Astrocyte (in vitro differentiated cells and primary cell): ENCODE measurements around the gene LMTK3. TPM values are rescaled to one million over a fixed set of nuclear protein-coding genes. Genes with fewer than 3 reads are reported as not detected.
A peak's percentile ranks its signal among the peaks of the same experiment; 100 is the strongest.

Experiments
- DNase-seq: peaks from one replicate; pipeline ENCODE4 v3.0.0-alpha.2; 2010; ENCODE audit warnings: low read depth
- FAIRE-seq: peaks from 2 replicates; lab custom pipeline; 2011; peaks lifted over from hg19 to GRCh38; lab: Jason Lieb, UNC
- H2AFZ ChIP-seq: 2 replicates; pipeline ENCODE4 v1.6.0; 2012; ENCODE audit warnings: low read depth, low read length, inconsistent platforms
- H3K27ac ChIP-seq: 2 replicates; pipeline ENCODE4 v1.5.1; 2011; ENCODE audit warnings: low read depth, low read length, inconsistent platforms
- H3K27me3 ChIP-seq: 2 replicates; pipeline ENCODE4 v1.6.0; 2011; ENCODE audit warnings: low read length, inconsistent platforms; ENCODE audit not compliant: insufficient read depth
- H3K36me3 ChIP-seq: 2 replicates; pipeline ENCODE4 v1.5.1; 2011; ENCODE audit warnings: low read length, inconsistent platforms; ENCODE audit not compliant: insufficient read depth
- H3K4me1 ChIP-seq: 2 replicates; pipeline ENCODE4 v1.5.1; 2011; ENCODE audit warnings: low read length, inconsistent platforms; ENCODE audit not compliant: insufficient read depth
- H3K4me2 ChIP-seq: 2 replicates; pipeline ENCODE4 v1.6.0; 2012; ENCODE audit warnings: low read length, inconsistent platforms
- H3K4me3 ChIP-seq: 2 replicates; pipeline ENCODE4 v1.5.1; 2011; ENCODE audit warnings: low read depth, mild to moderate bottlenecking, low read length, inconsistent platforms; ENCODE audit not compliant: insufficient read depth
- H3K79me2 ChIP-seq: 2 replicates; pipeline ENCODE4 v1.6.0; 2012; ENCODE audit warnings: mild to moderate bottlenecking, low read length, inconsistent platforms; ENCODE audit not compliant: insufficient read depth
- H3K9ac ChIP-seq: 2 replicates; pipeline ENCODE4 v1.6.0; 2012; ENCODE audit warnings: mild to moderate bottlenecking, low read length, inconsistent platforms
- H3K9me3 ChIP-seq: 2 replicates; pipeline ENCODE4 v1.5.1; 2012; ENCODE audit warnings: low read depth, mild to moderate bottlenecking, low read length, inconsistent platforms; ENCODE audit not compliant: insufficient read depth
- H4K20me1 ChIP-seq: 2 replicates; pipeline ENCODE4 v1.6.0; 2012; ENCODE audit warnings: low read length, inconsistent platforms; ENCODE audit not compliant: insufficient read depth
- H3K27ac Mint-ChIP-seq: one replicate; pipeline ENCODE4 v1.8.0; 2021; ENCODE audit warnings: mild to moderate bottlenecking, mixed read lengths; ENCODE audit not compliant: unreplicated experiment
- H3K27me3 Mint-ChIP-seq: one replicate; pipeline ENCODE4 v1.8.0; 2021; ENCODE audit warnings: low read depth, mixed read lengths; ENCODE audit not compliant: unreplicated experiment
- H3K36me3 Mint-ChIP-seq: one replicate; pipeline ENCODE4 v1.8.0; 2021; ENCODE audit warnings: low read depth, mixed read lengths; ENCODE audit not compliant: unreplicated experiment
- H3K4me1 Mint-ChIP-seq: one replicate; pipeline ENCODE4 v1.8.0; 2021; ENCODE audit warnings: low read depth, mixed read lengths; ENCODE audit not compliant: unreplicated experiment
- H3K4me3 Mint-ChIP-seq: one replicate; pipeline ENCODE4 v1.8.0; 2021; ENCODE audit warnings: mild to moderate bottlenecking, moderate library complexity, mixed read lengths; ENCODE audit not compliant: unreplicated experiment
- H3K9me3 Mint-ChIP-seq: one replicate; pipeline ENCODE4 v1.8.0; 2021; ENCODE audit warnings: mild to moderate bottlenecking, mixed read lengths; ENCODE audit not compliant: unreplicated experiment
- CTCF ChIP-seq: IDR thresholded peaks from 2 replicates; pipeline ENCODE4 v1.5.1; 2011; ENCODE audit warnings: low read depth, mild to moderate bottlenecking, inconsistent platforms, low read length, moderate library complexity; ENCODE audit not compliant: insufficient read depth
- EZH2 ChIP-seq: IDR thresholded peaks from 2 replicates; pipeline ENCODE4 v1.6.1; 2012; ENCODE audit warnings: mild to moderate bottlenecking, low read length, inconsistent platforms; ENCODE audit not compliant: insufficient read depth
- total RNA-seq: library from RNA; stranded (reverse); gene quantifications from 2 replicates; pipeline ENCODE4 v1.2.1, GENCODE V29; 2021

The LMTK3 gene
- total RNA-seq, 1 donor from 2014 or later = 6.2 TPM

GRCh38 chr19:48455171-48455907 is 56.3 kb downstream of the LMTK3 start, which contains the start of gene KCNJ14:
Gene KCNJ14 (plus strand): TSS chr19:48455574. CDS start chr19:48461725, 6,151 bp downstream.
- Histone ChIP-seq H3K27me3 (no peaks in the 10 kb centered on the region), H3K4me2 (no peak within 1 kb of the TSS), H3K9ac (no peak within 1 kb of the TSS), H3K79me2 (peaks cover 23% of the 10 kb centered on the region), H3K4me3 (no peak within 1 kb of the TSS), H3K36me3 (peaks cover 28% of the 10 kb centered on the region), H3K9me3 (no peaks in the 10 kb centered on the region), H3K27ac (no peak within 1 kb of the TSS), H3K4me1 (no peaks in the 10 kb centered on the region), H4K20me1 (peaks cover 47% of the 10 kb centered on the region), H2AFZ (no peak within 1 kb of the TSS)
- no peak within 1 kb of the TSS for H3K4me3 Mint-ChIP-seq
- H3K36me3 Mint-ChIP-seq = peaks cover 11% of the 10 kb centered on the region
- no peaks in the 10 kb centered on the region for H3K9me3 Mint-ChIP-seq
- no peaks in the 10 kb centered on the region for H3K4me1 Mint-ChIP-seq
- DNase-seq (no peak), FAIRE-seq (no peak)
- no peaks in the 10 kb centered on the region for H3K27me3 Mint-ChIP-seq
- H3K27ac Mint-ChIP-seq = peak within 1 kb of the TSS; percentile 55
- TF ChIP-seq CTCF = no peak
- TF ChIP-seq EZH2 = no peak

- Histone ChIP-seq H3K27me3 (no peaks in the 10 kb centered on the region), H3K79me2 (peaks cover 23% of the 10 kb centered on the region), H3K4me1 (no peaks in the 10 kb centered on the region), H4K20me1 (peaks cover 47% of the 10 kb centered on the region), H3K27ac (no peak overlapping the region), H3K4me2 (no peak overlapping the region), H3K4me3 (no peak overlapping the region), H3K9me3 (no peaks in the 10 kb centered on the region), H3K36me3 (peaks cover 28% of the 10 kb centered on the region), H3K9ac (no peak overlapping the region), H2AFZ (no peak overlapping the region)
- H3K4me1 Mint-ChIP-seq = no peaks in the 10 kb centered on the region
- DNase-seq = no peak
- H3K36me3 Mint-ChIP-seq = peaks cover 10% of the 10 kb centered on the region
- no peaks in the 10 kb centered on the region for H3K9me3 Mint-ChIP-seq
- H3K4me3 Mint-ChIP-seq = no peak overlapping the region
- no peak for FAIRE-seq
- TF ChIP-seq CTCF (no peak), EZH2 (no peak)
- peak overlapping the region; percentile 55 for H3K27ac Mint-ChIP-seq
- H3K27me3 Mint-ChIP-seq = no peaks in the 10 kb centered on the region
These were observed 57.4 kb downstream of the LMTK3 start for GRCh38 chr19:48454150-48454730.
